KMS-11 (cell line): ENCODE results near the gene CISD1.

ENCODE experiments used
- H2AFZ ChIP-seq: fragments of 200-600 bp; sonication (generic); 2 replicates; pipeline ENCODE4 v1.6.1; 2016; ENCODE audit warnings: antibody characterized with exemption, mixed run types, low read depth
- H3K27ac ChIP-seq: fragments of 200-600 bp; sonication (generic); 2 replicates; pipeline ENCODE4 v1.6.1; 2016; ENCODE audit warnings: mild to moderate bottlenecking, mixed run types
- H3K27me3 ChIP-seq: fragments of 200-600 bp; sonication (generic); 2 replicates; pipeline ENCODE4 v1.6.1; 2017; ENCODE audit warnings: mild to moderate bottlenecking, low read depth, mixed run types, moderate library complexity; ENCODE audit not compliant: insufficient read depth
- H3K36me3 ChIP-seq: fragments of 200-600 bp; sonication (generic); 2 replicates; pipeline ENCODE4 v1.6.1; 2017; ENCODE audit warnings: mild to moderate bottlenecking, mixed run types; ENCODE audit not compliant: insufficient read depth
- H3K4me1 ChIP-seq: fragments of 200-600 bp; sonication (generic); 2 replicates; pipeline ENCODE4 v1.6.1; 2016; ENCODE audit warnings: mild to moderate bottlenecking, low read depth, mixed run types; ENCODE audit not compliant: poor library complexity, severe bottlenecking
- H3K4me2 ChIP-seq: fragments of 200-600 bp; sonication (generic); 2 replicates; pipeline ENCODE4 v1.7.0; 2016; ENCODE audit warnings: mild to moderate bottlenecking, mixed run types
- H3K4me3 ChIP-seq: fragments of 200-600 bp; sonication (generic); IDR thresholded peaks from 2 replicates; pipeline ENCODE4 v1.6.1; 2017; ENCODE audit warnings: low read depth, low read length, mixed read lengths; ENCODE audit not compliant: insufficient read depth
- H3K79me2 ChIP-seq: fragments of 200-600 bp; sonication (generic); 2 replicates; pipeline ENCODE4 v1.6.1; 2016; ENCODE audit warnings: low read depth, mixed run types; ENCODE audit not compliant: insufficient read depth
- H3K9ac ChIP-seq: fragments of 200-600 bp; sonication (generic); 2 replicates; pipeline ENCODE4 v1.6.1; 2016; ENCODE audit warnings: mild to moderate bottlenecking, mixed run types
- H4K20me1 ChIP-seq: fragments of 200-600 bp; sonication (generic); 2 replicates; pipeline ENCODE4 v1.6.1; 2016; ENCODE audit warnings: mild to moderate bottlenecking, mixed run types; ENCODE audit not compliant: insufficient read depth
- CTCF ChIP-seq: fragments of 200-600 bp; sonication (generic); conservative IDR thresholded peaks from 2 replicates; pipeline ENCODE4 v1.6.1; 2017; ENCODE audit warnings: low read depth, mild to moderate bottlenecking, antibody characterized with exemption, low read length, moderate library complexity, mixed read lengths

The CISD1 gene

DNA sequence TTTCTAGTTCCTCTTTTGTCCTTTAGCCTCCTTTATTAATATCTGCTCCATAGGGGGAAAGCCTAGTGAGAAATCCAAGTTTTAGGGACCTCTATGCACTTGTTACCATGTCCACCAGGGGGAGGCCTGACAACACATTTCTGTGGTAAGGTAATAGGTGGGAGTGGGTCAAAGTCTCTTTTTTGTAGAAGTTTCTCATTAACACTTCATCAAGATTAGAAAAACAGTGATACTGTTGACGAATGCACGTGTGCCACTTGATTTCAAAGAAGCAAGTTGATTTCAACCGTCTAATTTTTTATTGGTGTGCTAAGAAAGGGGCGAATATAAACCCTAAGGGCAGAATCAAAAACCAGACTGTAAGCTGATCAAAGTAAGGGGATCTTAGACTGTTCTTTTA is 30.6 kb downstream of the CISD1 start:
- peak; percentile 94 for TF ChIP-seq CTCF
- H3K36me3 ChIP-seq = no peaks in the 10 kb centered on the region
- H4K20me1 ChIP-seq = no peaks in the 10 kb centered on the region
- H3K4me2 ChIP-seq = no peak overlapping the region
- no peak overlapping the region for H3K9ac ChIP-seq
- H3K27ac ChIP-seq = no peak overlapping the region
- H2AFZ ChIP-seq = no peak overlapping the region
- no peak overlapping the region for H3K4me3 ChIP-seq
- H3K79me2 ChIP-seq = no peaks in the 10 kb centered on the region
- no peaks in the 10 kb centered on the region for H3K4me1 ChIP-seq
- no peaks in the 10 kb centered on the region for H3K27me3 ChIP-seq

- Histone ChIP-seq H3K4me3 (no peak overlapping the region), H4K20me1 (no peaks in the 10 kb centered on the region), H3K27me3 (no peaks in the 10 kb centered on the region), H3K36me3 (no peaks in the 10 kb centered on the region), H3K9ac (no peak overlapping the region), H3K79me2 (no peaks in the 10 kb centered on the region), H2AFZ (no peak overlapping the region), H3K27ac (no peak overlapping the region), H3K4me2 (no peak overlapping the region), H3K4me1 (no peaks in the 10 kb centered on the region)
- no peak for TF ChIP-seq CTCF
Measured at GRCh38 chr10:58300676-58301075, 31.7 kb downstream of the CISD1 start.

DNA sequence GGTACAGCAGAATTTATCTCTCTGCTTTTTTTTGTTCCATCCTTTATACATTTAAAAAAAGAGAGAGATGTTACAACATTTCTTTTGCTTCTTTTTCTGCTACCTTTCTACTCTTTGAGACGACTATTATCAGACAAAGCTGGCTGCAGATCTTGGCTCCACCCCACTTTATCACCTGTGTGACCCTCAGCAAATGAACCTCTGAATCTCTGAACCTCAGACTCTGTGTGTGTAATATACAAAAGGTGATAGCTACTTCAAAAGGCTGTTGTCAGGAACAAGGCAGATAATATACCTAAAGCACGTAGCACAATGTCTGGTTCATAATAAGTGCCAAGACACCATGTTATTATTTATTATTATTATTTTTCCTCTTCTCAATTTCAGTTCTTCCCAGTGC is 33.3 kb downstream of the CISD1 start:
- Histone ChIP-seq H3K27ac (no peak overlapping the region), H3K27me3 (no peaks in the 10 kb centered on the region), H3K9ac (no peak overlapping the region), H3K79me2 (no peaks in the 10 kb centered on the region), H3K4me3 (no peak overlapping the region), H4K20me1 (no peaks in the 10 kb centered on the region), H3K36me3 (no peaks in the 10 kb centered on the region), H2AFZ (no peak overlapping the region), H3K4me1 (no peaks in the 10 kb centered on the region), H3K4me2 (no peak overlapping the region)
- TF ChIP-seq CTCF = no peak

DNA sequence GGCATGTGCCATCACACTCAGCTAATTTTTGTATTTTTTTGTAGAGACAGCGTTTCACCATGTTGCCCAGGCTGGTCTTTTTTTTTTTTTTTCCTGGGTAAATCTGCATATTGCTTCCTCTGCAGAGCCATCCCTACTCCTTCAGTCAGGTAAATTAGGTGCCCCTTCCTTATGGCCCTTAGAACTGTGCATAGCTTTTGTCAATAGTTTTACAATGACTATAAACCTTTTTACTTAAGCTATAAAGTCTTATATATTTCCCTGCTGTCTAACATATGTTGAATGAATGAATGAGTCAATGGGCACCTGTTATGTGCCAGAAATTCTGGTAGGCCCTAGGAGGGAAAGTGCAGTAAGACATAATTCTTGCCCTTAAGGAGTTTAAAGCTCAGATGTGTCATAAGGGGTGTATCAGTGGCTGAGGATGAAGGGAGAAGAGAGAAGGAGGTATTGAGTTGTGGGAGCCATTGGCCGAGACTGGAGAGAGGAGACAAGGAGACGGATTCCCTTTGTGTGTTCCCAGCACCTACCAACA is 35.2 kb downstream of the CISD1 start:
- TF ChIP-seq CTCF = no peak
- Histone ChIP-seq H3K9ac (no peak overlapping the region), H3K36me3 (no peaks in the 10 kb centered on the region), H3K79me2 (no peaks in the 10 kb centered on the region), H2AFZ (no peak overlapping the region), H4K20me1 (no peaks in the 10 kb centered on the region), H3K27me3 (no peaks in the 10 kb centered on the region), H3K4me2 (no peak overlapping the region), H3K27ac (no peak overlapping the region), H3K4me3 (no peak overlapping the region), H3K4me1 (no peaks in the 10 kb centered on the region)

DNA sequence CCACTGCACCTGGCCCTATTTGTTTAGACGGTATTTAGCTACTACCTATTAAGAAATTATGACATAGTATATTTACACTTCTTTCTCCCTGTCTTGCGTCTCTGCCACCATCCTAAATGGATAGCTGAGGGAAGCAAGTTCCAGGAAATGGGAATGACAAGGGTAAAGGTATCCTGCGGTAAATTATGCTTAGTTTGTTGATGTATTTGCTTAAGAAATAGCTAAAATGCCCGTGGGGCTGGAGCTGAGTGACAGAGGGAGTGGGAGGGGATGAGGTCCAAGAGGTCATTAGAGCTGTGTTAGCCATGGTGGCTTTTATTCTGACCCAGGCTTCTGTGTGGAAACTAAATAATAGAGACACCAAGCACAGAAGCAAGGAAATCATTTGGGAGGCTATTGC is 36.9 kb downstream of the CISD1 start:
- Histone ChIP-seq H3K4me1 (no peaks in the 10 kb centered on the region), H3K9ac (no peak overlapping the region), H3K4me3 (no peak overlapping the region), H3K4me2 (no peak overlapping the region), H2AFZ (no peak overlapping the region), H3K27me3 (no peaks in the 10 kb centered on the region), H3K79me2 (no peaks in the 10 kb centered on the region), H3K27ac (no peak overlapping the region), H3K36me3 (no peaks in the 10 kb centered on the region), H4K20me1 (no peaks in the 10 kb centered on the region)
- no peak for TF ChIP-seq CTCF
